VCaP (cell line): ENCODE results near the gene AXIN1.

Experiments
- H3K27ac ChIP-seq: fragments of 450-650 bp; 2 replicates; pipeline ENCODE4 v1.5.1; 2017
- CTCF ChIP-seq: fragments of 450-650 bp; conservative IDR thresholded peaks from 2 replicates; pipeline ENCODE4 v1.5.1; 2017; ENCODE audit warnings: mild to moderate bottlenecking, moderate library complexity

The AXIN1 gene

GRCh38 chr16:359871-360697 lies 7.6 kb upstream of the AXIN1 start:
- no peak overlapping the region for H3K27ac ChIP-seq
- TF ChIP-seq CTCF, result no peak

- H3K27ac ChIP-seq, result no peak overlapping the region
- no peak for TF ChIP-seq CTCF
These were observed 6.7 kb upstream of the AXIN1 start for GRCh38 chr16:359067-359763.

GRCh38 chr16:356741-357140 lies 4.2 kb upstream of the AXIN1 start:
- H3K27ac ChIP-seq, result no peak overlapping the region
- no peak for TF ChIP-seq CTCF

GRCh38 chr16:354971-355461 lies 2.5 kb upstream of the AXIN1 start:
- TF ChIP-seq CTCF, result no peak
- no peak overlapping the region for H3K27ac ChIP-seq

- no peak for TF ChIP-seq CTCF
- no peak overlapping the region for H3K27ac ChIP-seq
These were observed 1.9 kb upstream of the AXIN1 start for GRCh38 chr16:354291-354881.

- TF ChIP-seq CTCF, result no peak
- no peak overlapping the region for H3K27ac ChIP-seq
These were observed 1.1 kb upstream of the AXIN1 start for GRCh38 chr16:353404-354290.
